ENCODE measurements around the gene HEXD. TPM values are rescaled to one million over a fixed set of nuclear protein-coding genes. Genes with fewer than 3 reads are reported as not detected.
"Not testable (repeated sequence)": the region's sequence is repeated elsewhere in the genome, so short reads cannot be mapped to it uniquely, and the experiment has no call there.

The HEXD gene
- total RNA-seq, 2 donors from 2014 or later = 31.5 to 37.6 TPM

- Mint-ChIP-seq H3K27ac (no peak overlapping the region), H3K27me3 (ENCODE audit: insufficient read depth) (peaks cover 20% of the 10 kb centered on the region), H3K9me3 (no peaks in the 10 kb centered on the region), H3K4me3 (no peak overlapping the region), H3K36me3 (ENCODE audit: low read depth) (no peaks in the 10 kb centered on the region), H3K4me1 (no peaks in the 10 kb centered on the region)
- Histone ChIP-seq H3K36me3 (ENCODE audit: control insufficient read depth, insufficient read depth, low read length) (no peaks in the 10 kb centered on the region), H3K27ac (ENCODE audit: low read depth, low read length) (no peak overlapping the region), H3K4me3 (ENCODE audit: low read length) (no peak overlapping the region), H3K4me1 (ENCODE audit: control insufficient read depth, insufficient read depth, low read length) (no peaks in the 10 kb centered on the region), H3K27me3 (ENCODE audit: control insufficient read depth, insufficient read depth, low read length, poor library complexity, severe bottlenecking) (no peaks in the 10 kb centered on the region), H3K9ac (ENCODE audit: extremely low read depth, low read length, poor library complexity, severe bottlenecking) (no peak overlapping the region), H3K9me3 (ENCODE audit: control insufficient read depth, low read length) (no peaks in the 10 kb centered on the region)
- WGBS, 2 experiments (ENCODE audit: insufficient coverage in 1 of 2, insufficient read length in 1 of 2) = 84 to 88% methylated on average over 4 to 10 of the region's 10 CpGs
- no peak for DNase-seq
- no peak for TF ChIP-seq CTCF (conservative IDR thresholded peaks at IDR 0.05)
Observed at GRCh38 chr17:82378741-82379021, 39.5 kb upstream of the HEXD start.

- Histone ChIP-seq H3K9ac (ENCODE audit: extremely low read depth, low read length, poor library complexity, severe bottlenecking) (no peak overlapping the region), H3K4me1 (ENCODE audit: control insufficient read depth, insufficient read depth, low read length) (no peaks in the 10 kb centered on the region), H3K27ac (ENCODE audit: low read depth, low read length) (no peak overlapping the region), H3K36me3 (ENCODE audit: control insufficient read depth, insufficient read depth, low read length) (no peaks in the 10 kb centered on the region), H3K4me3 (ENCODE audit: low read length) (no peak overlapping the region), H3K9me3 (ENCODE audit: control insufficient read depth, low read length) (no peaks in the 10 kb centered on the region), H3K27me3 (ENCODE audit: control insufficient read depth, insufficient read depth, low read length, poor library complexity, severe bottlenecking) (no peaks in the 10 kb centered on the region)
- no peak for TF ChIP-seq CTCF (conservative IDR thresholded peaks at IDR 0.05)
- Mint-ChIP-seq H3K27me3 (ENCODE audit: insufficient read depth) (peaks cover 14% of the 10 kb centered on the region), H3K36me3 (ENCODE audit: low read depth) (no peaks in the 10 kb centered on the region), H3K4me3 (no peak overlapping the region), H3K4me1 (no peaks in the 10 kb centered on the region), H3K9me3 (no peaks in the 10 kb centered on the region), H3K27ac (no peak overlapping the region)
- WGBS, 2 experiments (ENCODE audit: insufficient coverage in 1 of 2, insufficient read length in 1 of 2) = 92 to 93% methylated on average over 18 to 23 of the region's 23 CpGs
- no peak for DNase-seq
Observed at GRCh38 chr17:82380860-82381702, 37.1 kb upstream of the HEXD start.

GRCh38 chr17:82381703-82382009 is 36.5 kb upstream of the HEXD start:
- peaks cover 11% of the 10 kb centered on the region for H3K27me3 Mint-ChIP-seq (ENCODE audit: insufficient read depth)
- not testable (repeated sequence) for H3K27ac Mint-ChIP-seq; H3K9ac ChIP-seq (ENCODE audit: extremely low read depth, low read length, poor library complexity, severe bottlenecking); H3K4me1 ChIP-seq (ENCODE audit: control insufficient read depth, insufficient read depth, low read length); DNase-seq; H3K4me1 Mint-ChIP-seq; H3K4me3 Mint-ChIP-seq; H3K9me3 ChIP-seq (ENCODE audit: control insufficient read depth, low read length); H3K36me3 Mint-ChIP-seq (ENCODE audit: low read depth); H3K27ac ChIP-seq (ENCODE audit: low read depth, low read length); H3K9me3 Mint-ChIP-seq; H3K4me3 ChIP-seq (ENCODE audit: low read length); H3K27me3 ChIP-seq (ENCODE audit: control insufficient read depth, insufficient read depth, low read length, poor library complexity, severe bottlenecking); H3K36me3 ChIP-seq (ENCODE audit: control insufficient read depth, insufficient read depth, low read length)
- 94 to 98% methylated on average over 8 to 10 of the region's 10 CpGs for WGBS, 2 experiments (ENCODE audit: insufficient coverage in 1 of 2, insufficient read length in 1 of 2)

DNA sequence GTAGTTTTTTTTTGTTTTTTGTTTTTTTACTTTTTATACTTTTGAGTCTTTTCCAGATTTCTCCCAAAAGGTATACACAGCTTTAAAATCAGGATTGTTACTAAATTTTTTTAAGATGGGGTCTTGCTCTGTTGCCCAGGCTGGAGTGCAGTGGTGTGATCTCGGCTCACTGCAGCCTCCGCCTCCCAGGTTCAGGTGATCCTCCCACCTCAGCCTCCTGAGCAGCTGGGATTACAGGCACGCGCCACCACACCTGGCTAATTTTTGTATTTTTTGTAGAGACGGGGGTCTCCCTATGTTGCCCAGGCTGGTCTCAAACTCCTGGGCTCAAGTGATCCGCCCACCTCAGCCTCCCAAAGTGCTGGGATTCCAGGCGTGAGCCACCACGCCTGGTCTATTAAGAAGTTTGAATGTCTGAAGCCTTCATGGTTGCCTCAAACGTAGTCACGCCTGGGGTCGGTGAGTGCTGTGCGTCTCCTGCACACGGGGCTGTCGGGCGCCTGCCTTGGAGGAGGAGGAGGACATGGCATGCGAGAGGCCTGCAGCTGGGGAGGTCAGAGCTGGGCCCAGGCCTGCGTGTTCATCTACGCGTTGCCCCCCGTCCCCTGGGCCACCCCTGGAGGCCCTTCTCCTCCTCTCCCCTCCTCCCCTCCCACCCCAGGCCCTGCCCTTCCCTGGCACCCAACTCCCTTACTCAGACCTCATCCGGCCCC is 35.8 kb upstream of the HEXD start:
- not testable (repeated sequence) for H3K36me3 Mint-ChIP-seq (ENCODE audit: low read depth); H3K27me3 ChIP-seq (ENCODE audit: control insufficient read depth, insufficient read depth, low read length, poor library complexity, severe bottlenecking); H3K9me3 Mint-ChIP-seq; H3K9ac ChIP-seq (ENCODE audit: extremely low read depth, low read length, poor library complexity, severe bottlenecking); H3K36me3 ChIP-seq (ENCODE audit: control insufficient read depth, insufficient read depth, low read length); H3K9me3 ChIP-seq (ENCODE audit: control insufficient read depth, low read length); H3K4me3 ChIP-seq (ENCODE audit: low read length); H3K4me1 Mint-ChIP-seq; H3K4me1 ChIP-seq (ENCODE audit: control insufficient read depth, insufficient read depth, low read length); DNase-seq; H3K4me3 Mint-ChIP-seq; H3K27ac ChIP-seq (ENCODE audit: low read depth, low read length); H3K27ac Mint-ChIP-seq
- WGBS, 2 experiments (ENCODE audit: insufficient coverage in 1 of 2, insufficient read length in 1 of 2) = 93 to 95% methylated on average over 11 to 21 of the region's 21 CpGs
- peaks cover 11% of the 10 kb centered on the region for H3K27me3 Mint-ChIP-seq (ENCODE audit: insufficient read depth)
